ENCODE measurements around the gene SORCS2.
A peak's percentile ranks its signal among the peaks of the same experiment; 100 is the strongest.

SORCS2 gene

GRCh38 chr4:7201420-7202305 is 9.3 kb downstream of the SORCS2 start:
- no peak overlapping the region for H3K27ac Mint-ChIP-seq

GRCh38 chr4:7202411-7202810 is 10.1 kb downstream of the SORCS2 start:
- Mint-ChIP-seq H3K4me3 (no peak overlapping the region), H3K36me3 (ENCODE audit: insufficient read depth) (peaks cover 3% of the 10 kb centered on the region), H3K9me3 (no peaks in the 10 kb centered on the region), H3K4me1 (ENCODE audit: low read depth in 2 of 2) (peaks cover 0 to 2% of the 10 kb centered on the region in 2 donors), H3K27ac (no peak overlapping the region), H3K27me3 (peaks cover 55 to 75% of the 10 kb centered on the region in 2 donors)
- DNase-seq (no peak), ATAC-seq (replicated peaks) (no peak)

More at GRCh38 chr4:7201420-7202305, 9.3 kb downstream of the SORCS2 start:
- H3K4me1 Mint-ChIP-seq (ENCODE audit: low read depth in 2 of 2), result peaks cover 0 to 2% of the 10 kb centered on the region in 2 donors
- no peaks in the 10 kb centered on the region for H3K9me3 Mint-ChIP-seq
- peaks cover 63 to 82% of the 10 kb centered on the region in 2 donors for H3K27me3 Mint-ChIP-seq
- ATAC-seq (replicated peaks), result no peak
- H3K36me3 Mint-ChIP-seq (ENCODE audit: insufficient read depth), result peaks cover 3% of the 10 kb centered on the region
- DNase-seq, result no peak
- no peak overlapping the region for H3K4me3 Mint-ChIP-seq

GRCh38 chr4:7204656-7205387 is 12.5 kb downstream of the SORCS2 start:
- H3K9me3 Mint-ChIP-seq, result no peaks in the 10 kb centered on the region
- no peak overlapping the region for H3K27ac Mint-ChIP-seq
- ATAC-seq (replicated peaks) (no peak), DNase-seq (no peak)
- H3K36me3 Mint-ChIP-seq (ENCODE audit: insufficient read depth), result peaks cover 1% of the 10 kb centered on the region
- H3K27me3 Mint-ChIP-seq, result peaks cover 44 to 72% of the 10 kb centered on the region in 2 donors
- no peaks in the 10 kb centered on the region for H3K4me1 Mint-ChIP-seq (ENCODE audit: low read depth in 2 of 2)
- no peak overlapping the region for H3K4me3 Mint-ChIP-seq

- H3K27me3 Mint-ChIP-seq, result peaks cover 45 to 67% of the 10 kb centered on the region in 2 donors
- no peaks in the 10 kb centered on the region for H3K4me1 Mint-ChIP-seq (ENCODE audit: low read depth in 2 of 2)
- no peak overlapping the region for H3K27ac Mint-ChIP-seq
- H3K36me3 Mint-ChIP-seq (ENCODE audit: insufficient read depth), result no peaks in the 10 kb centered on the region
- DNase-seq (no peak), ATAC-seq (replicated peaks) (no peak)
- no peaks in the 10 kb centered on the region for H3K9me3 Mint-ChIP-seq
- H3K4me3 Mint-ChIP-seq, result no peak overlapping the region
Measured at GRCh38 chr4:7206385-7206784, 14.0 kb downstream of the SORCS2 start.

- no peaks in the 10 kb centered on the region for H3K9me3 Mint-ChIP-seq
- no peak overlapping the region for H3K27ac Mint-ChIP-seq
- DNase-seq, result no peak
Measured at GRCh38 chr4:7206911-7207567, 14.7 kb downstream of the SORCS2 start.

GRCh38 chr4:7207628-7208231 is 15.4 kb downstream of the SORCS2 start:
- ATAC-seq (replicated peaks), result no peak
- Mint-ChIP-seq H3K36me3 (ENCODE audit: insufficient read depth) (no peaks in the 10 kb centered on the region), H3K27me3 (peaks cover 40 to 67% of the 10 kb centered on the region in 2 donors), H3K27ac (no peak overlapping the region), H3K4me3 (no peak overlapping the region), H3K4me1 (ENCODE audit: low read depth in 2 of 2) (no peaks in the 10 kb centered on the region), H3K9me3 (no peaks in the 10 kb centered on the region)
- DNase-seq, result no peak

More at GRCh38 chr4:7206911-7207567, 14.7 kb downstream of the SORCS2 start:
- no peaks in the 10 kb centered on the region for H3K4me1 Mint-ChIP-seq (ENCODE audit: low read depth in 2 of 2)
- no peak for ATAC-seq (replicated peaks)
- no peaks in the 10 kb centered on the region for H3K36me3 Mint-ChIP-seq (ENCODE audit: insufficient read depth)
- no peak overlapping the region for H3K4me3 Mint-ChIP-seq
- peaks cover 38 to 67% of the 10 kb centered on the region in 2 donors for H3K27me3 Mint-ChIP-seq

- peaks cover 38 to 77% of the 10 kb centered on the region in 2 donors for H3K27me3 Mint-ChIP-seq
- H3K27ac Mint-ChIP-seq, result no peak overlapping the region
- no peaks in the 10 kb centered on the region for H3K9me3 Mint-ChIP-seq
- no peaks in the 10 kb centered on the region for H3K4me1 Mint-ChIP-seq (ENCODE audit: low read depth in 2 of 2)
- no peak overlapping the region for H3K4me3 Mint-ChIP-seq
- ATAC-seq (replicated peaks) (no peak), DNase-seq (no peak)
- H3K36me3 Mint-ChIP-seq (ENCODE audit: insufficient read depth), result no peaks in the 10 kb centered on the region
Measured at GRCh38 chr4:7208509-7209451, 16.4 kb downstream of the SORCS2 start.

GRCh38 chr4:7209699-7210098 is 17.4 kb downstream of the SORCS2 start:
- Mint-ChIP-seq H3K36me3 (ENCODE audit: insufficient read depth) (no peaks in the 10 kb centered on the region), H3K9me3 (no peaks in the 10 kb centered on the region), H3K27me3 (peaks cover 32 to 74% of the 10 kb centered on the region in 2 donors)

GRCh38 chr4:7210824-7211223 is 18.5 kb downstream of the SORCS2 start:
- no peak for ATAC-seq (replicated peaks)
- H3K9me3 Mint-ChIP-seq, result no peaks in the 10 kb centered on the region
- H3K27me3 Mint-ChIP-seq, result peaks cover 22 to 63% of the 10 kb centered on the region in 2 donors
- no peak overlapping the region for H3K4me3 Mint-ChIP-seq
- no peaks in the 10 kb centered on the region for H3K36me3 Mint-ChIP-seq (ENCODE audit: insufficient read depth)
- DNase-seq, result no peak
- no peaks in the 10 kb centered on the region for H3K4me1 Mint-ChIP-seq (ENCODE audit: low read depth in 2 of 2)
- H3K27ac Mint-ChIP-seq, result no peak overlapping the region

More at GRCh38 chr4:7209699-7210098, 17.4 kb downstream of the SORCS2 start:
- no peak overlapping the region for H3K27ac Mint-ChIP-seq
- ATAC-seq (replicated peaks) (no peak), DNase-seq (no peak)
- H3K4me1 Mint-ChIP-seq (ENCODE audit: low read depth in 2 of 2), result no peaks in the 10 kb centered on the region
- H3K4me3 Mint-ChIP-seq, result no peak overlapping the region

- peaks cover 31 to 75% of the 10 kb centered on the region in 2 donors for H3K27me3 Mint-ChIP-seq
- ATAC-seq (replicated peaks) (no peak), DNase-seq (no peak)
- H3K4me1 Mint-ChIP-seq (ENCODE audit: low read depth in 2 of 2), result no peaks in the 10 kb centered on the region
- H3K36me3 Mint-ChIP-seq (ENCODE audit: insufficient read depth), result no peaks in the 10 kb centered on the region
- H3K27ac Mint-ChIP-seq, result no peak overlapping the region
- no peaks in the 10 kb centered on the region for H3K9me3 Mint-ChIP-seq
- no peak overlapping the region for H3K4me3 Mint-ChIP-seq
Measured at GRCh38 chr4:7212101-7212674, 19.9 kb downstream of the SORCS2 start.

GRCh38 chr4:7212921-7213320 is 20.6 kb downstream of the SORCS2 start:
- H3K9me3 Mint-ChIP-seq, result no peaks in the 10 kb centered on the region
- H3K36me3 Mint-ChIP-seq (ENCODE audit: insufficient read depth), result no peaks in the 10 kb centered on the region
- no peak for ATAC-seq (replicated peaks)
- H3K4me1 Mint-ChIP-seq (ENCODE audit: low read depth in 2 of 2), result no peaks in the 10 kb centered on the region
- peaks cover 38 to 79% of the 10 kb centered on the region in 2 donors for H3K27me3 Mint-ChIP-seq
- DNase-seq, result no peak
- H3K4me3 Mint-ChIP-seq, result no peak overlapping the region
- no peak overlapping the region for H3K27ac Mint-ChIP-seq

- peaks cover 38 to 75% of the 10 kb centered on the region in 2 donors for H3K27me3 Mint-ChIP-seq
- no peaks in the 10 kb centered on the region for H3K36me3 Mint-ChIP-seq (ENCODE audit: insufficient read depth)
- no peak overlapping the region for H3K4me3 Mint-ChIP-seq
- H3K9me3 Mint-ChIP-seq, result no peaks in the 10 kb centered on the region
- H3K4me1 Mint-ChIP-seq (ENCODE audit: low read depth in 2 of 2), result no peaks in the 10 kb centered on the region
- H3K27ac Mint-ChIP-seq, result peak overlapping the region in 1 of 2 donors; percentile 72
- ATAC-seq (replicated peaks), result no peak
- DNase-seq, result no peak
Measured at GRCh38 chr4:7213807-7214206, 21.5 kb downstream of the SORCS2 start.
